ENCODE results near the gene SYTL2. TPM values are rescaled to one million over a fixed set of nuclear protein-coding genes. Genes with fewer than 3 reads are reported as not detected.
A peak's percentile ranks its signal among the peaks of the same experiment; 100 is the strongest.
"Not testable (repeated sequence)": the region's sequence is repeated elsewhere in the genome, so short reads cannot be mapped to it uniquely, and the experiment has no call there.

The SYTL2 gene
- total RNA-seq, 6 experiments from 2014 or later = 23.2 to 39.5 (median 27.4) TPM

GRCh38 chr11:85845124-85845631, 34.2 kb upstream of the SYTL2 start:
- no peak overlapping the region for H3K4me3 Mint-ChIP-seq
- H3K27me3 Mint-ChIP-seq (ENCODE audit: insufficient read depth) = no peaks in the 10 kb centered on the region; the same call in 1 of the 2 replicates
- peaks cover 26% of the 10 kb centered on the region for H3K4me1 Mint-ChIP-seq (ENCODE audit: low read depth)
- no peak for TF ChIP-seq CTCF (IDR thresholded peaks at IDR 0.05)
- peak; percentile 28 for DNase-seq
- H3K27ac Mint-ChIP-seq = peak overlapping the region; percentile 53
- H3K36me3 Mint-ChIP-seq (ENCODE audit: low read depth) = peaks cover 2% of the 10 kb centered on the region; the same call in 1 of the 2 replicates
- H3K9me3 Mint-ChIP-seq = no peaks in the 10 kb centered on the region

- DNase-seq = peak; percentile 63
These were observed 33.6 kb upstream of the SYTL2 start for GRCh38 chr11:85844439-85845123.

GRCh38 chr11:85843929-85844328, 33.0 kb upstream of the SYTL2 start:
- peaks cover 26% of the 10 kb centered on the region for H3K4me1 Mint-ChIP-seq (ENCODE audit: low read depth)
- no peak for DNase-seq
- TF ChIP-seq CTCF (IDR thresholded peaks at IDR 0.05) = peak; percentile 36
- H3K27ac Mint-ChIP-seq = no peak overlapping the region
- no peaks in the 10 kb centered on the region; the same call in 1 of the 2 replicates for H3K27me3 Mint-ChIP-seq (ENCODE audit: insufficient read depth)
- H3K9me3 Mint-ChIP-seq = no peaks in the 10 kb centered on the region
- no peak overlapping the region for H3K4me3 Mint-ChIP-seq
- no peaks in the 10 kb centered on the region for H3K36me3 Mint-ChIP-seq (ENCODE audit: low read depth)

More at GRCh38 chr11:85844439-85845123, 33.6 kb upstream of the SYTL2 start:
- H3K36me3 Mint-ChIP-seq (ENCODE audit: low read depth) = no peaks in the 10 kb centered on the region
- no peaks in the 10 kb centered on the region for H3K9me3 Mint-ChIP-seq
- TF ChIP-seq CTCF (IDR thresholded peaks at IDR 0.05) = no peak
- H3K27ac Mint-ChIP-seq = peak overlapping the region; percentile 53
- H3K27me3 Mint-ChIP-seq (ENCODE audit: insufficient read depth) = no peaks in the 10 kb centered on the region; the same call in 1 of the 2 replicates
- H3K4me1 Mint-ChIP-seq (ENCODE audit: low read depth) = peaks cover 26% of the 10 kb centered on the region
- no peak overlapping the region for H3K4me3 Mint-ChIP-seq

- not testable (repeated sequence) for H3K9me3 Mint-ChIP-seq
These were observed 30.0 kb upstream of the SYTL2 start for GRCh38 chr11:85840932-85841331.

GRCh38 chr11:85835729-85836128, 24.8 kb upstream of the SYTL2 start:
- Mint-ChIP-seq H3K4me3 (no peak overlapping the region), H3K9me3 (peaks cover 5% of the 10 kb centered on the region; the same call in 1 of the 2 replicates), H3K27ac (no peak overlapping the region), H3K4me1 (ENCODE audit: low read depth) (peaks cover 12% of the 10 kb centered on the region), H3K36me3 (ENCODE audit: low read depth) (peaks cover 11% of the 10 kb centered on the region; the same call in 1 of the 2 replicates), H3K27me3 (ENCODE audit: insufficient read depth) (no peaks in the 10 kb centered on the region; the same call in 1 of the 2 replicates)
- no peak for DNase-seq
- TF ChIP-seq CTCF (IDR thresholded peaks at IDR 0.05) = no peak

More at GRCh38 chr11:85840932-85841331, 30.0 kb upstream of the SYTL2 start:
- H3K36me3 Mint-ChIP-seq (ENCODE audit: low read depth); H3K27me3 Mint-ChIP-seq (ENCODE audit: insufficient read depth); DNase-seq; H3K27ac Mint-ChIP-seq; H3K4me3 Mint-ChIP-seq: not testable (repeated sequence)
- H3K4me1 Mint-ChIP-seq (ENCODE audit: low read depth) = peaks cover 19% of the 10 kb centered on the region

- DNase-seq = no peak
- peaks cover 16% of the 10 kb centered on the region for H3K4me1 Mint-ChIP-seq (ENCODE audit: low read depth)
These were observed 24.3 kb upstream of the SYTL2 start for GRCh38 chr11:85835263-85835662.

More at GRCh38 chr11:85835263-85835662, 24.3 kb upstream of the SYTL2 start:
- peaks cover 11% of the 10 kb centered on the region; the same call in 1 of the 2 replicates for H3K36me3 Mint-ChIP-seq (ENCODE audit: low read depth)
- TF ChIP-seq CTCF (IDR thresholded peaks at IDR 0.05) = no peak
- H3K27me3 Mint-ChIP-seq (ENCODE audit: insufficient read depth) = peaks cover 3% of the 10 kb centered on the region
- no peak overlapping the region for H3K27ac Mint-ChIP-seq
- H3K4me3 Mint-ChIP-seq = no peak overlapping the region
- peaks cover 5% of the 10 kb centered on the region; the same call in 1 of the 2 replicates for H3K9me3 Mint-ChIP-seq
